HG03025 (cell line): ENCODE measurements around the gene ANKH.
"Not testable (repeated sequence)": the region's sequence is repeated elsewhere in the genome, so short reads cannot be mapped to it uniquely, and the experiment has no call there.

Experiments used
- ATAC-seq: cut with Tn5 transposase; IDR thresholded peaks from one replicate; pipeline ENCODE4 v1.9.1; 2021; ENCODE audit warnings: mild to moderate bottlenecking, moderate library complexity; ENCODE audit not compliant: unreplicated experiment, low FRiP score

The ANKH gene

GRCh38 chr5:14859150-14859549 lies 12.4 kb downstream of the ANKH start:
- ATAC-seq: no peak

- ATAC-seq: no peak
These were observed 16.2 kb downstream of the ANKH start for GRCh38 chr5:14855366-14855765.

GRCh38 chr5:14854799-14855198 lies 16.8 kb downstream of the ANKH start:
- ATAC-seq: no peak

GRCh38 chr5:14853685-14854084 lies 17.9 kb downstream of the ANKH start:
- ATAC-seq: no peak

GRCh38 chr5:14852779-14853178 lies 18.8 kb downstream of the ANKH start:
- no peak for ATAC-seq

- ATAC-seq: no peak
These were observed 19.5 kb downstream of the ANKH start for GRCh38 chr5:14851999-14852526.

GRCh38 chr5:14851597-14851996 lies 20.0 kb downstream of the ANKH start:
- no peak for ATAC-seq

- no peak for ATAC-seq
These were observed 20.5 kb downstream of the ANKH start for GRCh38 chr5:14851050-14851419.

GRCh38 chr5:14850419-14851049 lies 21.0 kb downstream of the ANKH start:
- no peak for ATAC-seq

GRCh38 chr5:14849516-14850294 lies 21.9 kb downstream of the ANKH start:
- no peak for ATAC-seq

GRCh38 chr5:14848942-14849341 lies 22.6 kb downstream of the ANKH start:
- ATAC-seq: not testable (repeated sequence)

- ATAC-seq: no peak
These were observed 23.2 kb downstream of the ANKH start for GRCh38 chr5:14848385-14848784.

- ATAC-seq: no peak
These were observed 24.1 kb downstream of the ANKH start for GRCh38 chr5:14847471-14847870.

- ATAC-seq: no peak
These were observed 29.5 kb downstream of the ANKH start for GRCh38 chr5:14842117-14842516.

GRCh38 chr5:14840624-14841023 lies 31.0 kb downstream of the ANKH start:
- no peak for ATAC-seq

- ATAC-seq: no peak
These were observed 32.9 kb downstream of the ANKH start for GRCh38 chr5:14838396-14839319.

GRCh38 chr5:14837423-14838122 lies 34.0 kb downstream of the ANKH start:
- ATAC-seq: not testable (repeated sequence)

GRCh38 chr5:14834584-14835550 lies 36.7 kb downstream of the ANKH start:
- ATAC-seq: no peak

- no peak for ATAC-seq
These were observed 37.5 kb downstream of the ANKH start for GRCh38 chr5:14834062-14834461.
